SHP77 (cell line): ENCODE data around the gene CELF2.
"Not testable (repeated sequence)": the region's sequence is repeated elsewhere in the genome, so short reads cannot be mapped to it uniquely, and the experiment has no call there.

ENCODE experiments used
- DNase-seq, 2 experiments: peaks; one replicate each; lab custom pipeline; 2025; lab: John Stamatoyannopoulos, UW

The CELF2 gene

DNA sequence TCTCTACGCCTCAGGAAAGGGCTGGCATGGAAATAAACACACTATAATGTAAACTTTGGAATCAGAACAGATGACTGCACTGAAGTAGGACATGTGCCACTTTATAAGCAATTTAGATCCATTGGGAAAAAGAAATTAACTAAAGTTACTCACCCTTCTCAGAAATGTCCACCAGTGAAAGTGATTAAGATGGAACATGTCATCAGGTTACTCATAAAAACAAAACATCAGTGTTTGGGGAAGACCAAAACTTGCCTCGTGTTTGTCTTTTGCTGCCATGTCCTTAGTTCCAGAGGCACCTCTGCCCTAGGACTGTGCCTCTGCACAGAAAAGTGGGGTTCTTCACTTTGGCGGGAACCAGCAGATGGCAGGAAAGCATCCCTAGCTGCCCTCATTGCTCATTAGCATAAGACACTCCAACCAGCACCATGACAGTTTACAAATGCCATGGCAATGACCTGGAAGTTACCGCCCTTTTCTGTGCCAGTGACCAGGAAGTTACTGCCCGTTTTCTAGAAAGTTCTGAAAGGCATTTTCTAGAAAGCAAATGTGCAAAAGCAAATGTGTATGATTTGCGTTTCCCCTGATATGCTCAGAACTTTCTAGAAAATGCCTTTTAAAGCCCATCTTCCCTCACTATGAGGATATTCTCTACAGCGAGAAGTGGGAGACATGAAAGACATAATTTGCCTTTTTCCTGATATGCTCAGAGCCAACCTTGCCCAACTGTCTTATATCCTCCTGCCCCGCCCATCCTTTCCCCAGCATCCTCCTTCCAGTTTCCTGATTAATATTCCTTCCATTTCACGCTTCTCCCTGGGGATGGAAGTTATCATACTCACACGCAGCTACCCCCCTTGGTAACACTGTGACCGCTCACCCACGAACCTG, 335.6 kb downstream of the CELF2 start:
- no peak for DNase-seq

DNA sequence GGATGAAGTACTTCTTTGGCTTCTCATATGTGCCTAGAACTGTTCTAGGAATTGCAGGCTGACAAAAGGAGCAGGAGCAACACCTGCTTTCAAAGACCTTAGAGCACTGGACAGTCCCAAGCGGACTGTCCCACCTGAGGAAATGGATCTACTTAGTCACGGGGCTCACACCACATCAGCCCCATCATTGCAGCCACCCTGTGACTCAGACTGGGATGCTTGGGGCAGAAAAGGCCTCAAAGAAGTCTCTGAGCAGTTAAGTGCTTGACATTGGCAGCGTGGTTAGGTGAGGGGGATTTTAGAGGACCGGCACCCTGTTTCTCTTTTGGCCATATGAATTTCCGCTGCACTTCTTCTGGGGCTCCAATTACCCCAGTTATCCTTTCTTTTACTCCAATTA, 337.2 kb downstream of the CELF2 start:
- no peak for DNase-seq

DNA sequence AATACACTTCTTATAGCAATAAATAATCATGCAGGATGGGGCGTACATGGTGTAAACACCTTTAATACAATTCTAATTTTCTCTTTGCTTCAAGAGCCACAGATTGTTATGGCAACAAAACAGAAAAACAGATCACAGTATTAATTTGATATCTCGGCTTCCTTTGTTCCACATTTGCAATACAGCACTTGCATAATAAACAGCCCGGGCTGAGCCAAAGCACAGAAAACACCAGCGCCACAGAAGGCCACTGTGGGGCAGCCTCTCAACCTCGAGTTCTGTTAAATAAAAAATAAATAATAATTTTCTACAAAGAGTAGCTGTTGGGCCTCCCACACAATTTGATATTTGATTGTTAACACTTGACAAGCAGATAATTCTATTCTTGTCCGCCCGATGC, 337.9 kb downstream of the CELF2 start:
- DNase-seq: no peak

DNA sequence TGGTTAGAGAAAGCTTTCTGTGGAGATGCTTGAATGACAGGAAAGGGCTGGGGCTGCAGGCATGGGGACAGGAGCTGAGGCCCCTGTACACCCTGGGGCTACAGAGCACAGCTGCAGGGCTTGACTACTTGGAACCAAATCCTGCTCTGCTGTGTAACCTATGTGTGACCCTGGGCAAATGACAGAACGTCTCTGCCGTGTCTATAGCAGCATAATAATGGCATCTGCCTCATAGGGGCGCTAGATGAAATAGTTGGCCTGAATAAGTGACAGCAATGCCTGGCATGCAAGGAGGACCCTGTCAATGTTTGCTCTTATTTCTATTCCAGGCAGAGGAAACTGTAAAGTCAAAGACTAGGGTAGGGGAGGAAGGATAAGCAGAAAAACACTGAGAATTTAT, 339.8 kb downstream of the CELF2 start:
- DNase-seq: no peak

DNA sequence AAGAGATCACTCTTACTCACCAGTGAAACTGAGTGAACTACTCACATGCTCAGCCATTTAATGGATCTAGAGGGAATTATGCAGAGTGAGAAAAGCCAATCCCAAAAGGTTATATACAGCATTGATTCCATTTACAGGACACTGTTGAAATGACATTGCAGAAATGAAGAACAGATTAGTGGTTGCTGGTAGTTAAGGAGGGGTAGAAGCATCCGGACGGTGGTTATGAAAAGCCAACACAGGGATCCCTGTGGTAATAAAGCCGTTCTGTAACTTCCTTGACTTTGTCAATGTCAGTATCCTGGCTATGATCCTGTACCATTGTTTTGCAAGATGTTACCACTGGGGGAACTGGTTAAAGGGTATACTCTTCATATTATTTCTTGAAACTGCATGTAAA, 340.3 kb downstream of the CELF2 start:
- DNase-seq: no peak

DNA sequence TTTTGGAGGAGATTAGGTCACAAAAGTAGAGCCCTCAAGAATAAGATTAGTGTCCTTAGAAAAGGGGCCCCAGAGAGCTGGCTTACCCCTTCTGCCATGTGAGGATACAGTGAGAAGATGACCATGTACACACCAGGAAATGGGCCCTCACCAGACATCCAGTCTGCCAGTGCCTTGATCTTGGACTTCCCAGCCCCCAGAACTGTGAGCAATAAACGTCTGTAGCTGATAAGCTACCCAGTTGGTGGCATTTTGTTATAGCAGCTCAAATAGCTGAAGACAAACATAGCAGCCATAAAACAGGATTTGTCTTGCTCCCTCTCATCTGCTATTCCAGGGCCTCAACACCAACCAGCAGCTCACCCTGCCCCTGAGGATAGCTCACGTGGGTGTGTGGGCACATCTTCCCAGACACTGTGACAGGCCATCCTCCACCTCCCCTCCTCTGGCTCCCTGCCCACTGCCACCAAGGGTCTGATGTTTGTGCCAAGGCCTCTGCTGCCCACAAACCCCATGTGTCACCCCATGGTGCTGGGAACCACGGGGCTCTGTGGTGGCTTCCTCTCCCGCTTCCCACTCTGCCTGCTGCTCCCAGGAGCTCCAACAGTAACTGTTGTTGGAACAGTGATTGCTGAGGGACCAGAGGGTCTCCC, 341.4 kb downstream of the CELF2 start:
- no peak for DNase-seq

DNA sequence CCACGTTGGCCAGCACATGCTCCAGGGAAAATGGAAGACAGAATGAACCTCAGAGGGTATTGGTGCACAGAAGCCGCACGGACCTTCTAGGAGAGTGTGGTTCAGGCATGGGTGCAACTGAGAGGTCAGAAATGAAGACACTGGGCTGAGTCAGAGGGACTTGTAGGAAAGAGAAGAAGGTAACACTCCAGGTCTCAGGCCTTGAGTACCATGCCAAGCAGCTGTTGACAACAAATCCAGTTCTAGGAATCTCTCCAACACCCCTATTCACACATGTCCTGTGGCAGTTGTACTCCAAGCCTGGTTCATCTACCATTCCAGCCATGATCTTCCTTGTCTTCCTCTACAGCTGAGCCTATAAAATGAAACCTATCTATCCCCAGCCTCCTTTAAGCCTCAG, 342.2 kb downstream of the CELF2 start:
- no peak for DNase-seq

DNA sequence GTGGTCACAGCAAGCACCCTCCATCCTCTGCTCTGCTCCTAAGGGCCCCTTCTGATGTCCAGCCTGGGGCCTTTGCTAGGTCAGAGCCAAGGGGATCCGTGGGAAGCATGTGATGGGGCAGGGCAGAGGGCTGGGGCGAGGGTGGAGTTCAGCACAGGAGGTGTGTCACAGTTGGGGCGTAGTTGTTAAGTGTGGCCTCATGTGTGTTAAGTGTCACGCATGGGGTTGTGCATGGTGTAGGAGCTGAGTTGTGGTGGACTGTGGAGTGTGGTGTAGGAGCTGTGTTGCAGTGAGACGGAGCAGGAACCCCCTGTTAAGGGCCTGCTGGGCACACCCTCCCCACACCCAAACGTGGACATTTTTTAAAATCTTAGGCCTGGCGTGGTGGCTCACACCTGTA, 345.8 kb downstream of the CELF2 start:
- DNase-seq: no peak

DNA sequence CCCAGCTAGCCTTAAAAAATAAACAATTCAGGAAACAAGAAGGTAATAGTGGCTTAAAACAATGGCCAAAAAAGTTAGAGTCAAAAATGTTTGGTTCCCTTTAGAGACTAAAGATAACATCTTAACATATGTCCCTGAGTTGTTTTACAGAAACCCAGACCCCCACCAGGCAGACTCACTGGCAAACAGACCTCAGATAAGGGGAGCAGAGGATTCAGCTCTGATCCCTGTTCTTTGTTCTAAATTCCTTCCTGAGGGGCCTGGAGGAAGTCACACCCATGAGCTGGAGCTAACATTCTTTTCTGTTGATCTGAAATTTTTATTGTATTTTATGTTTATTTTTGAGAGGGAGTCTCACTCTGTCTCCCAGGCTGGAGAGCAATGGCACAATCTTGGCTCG, 346.6 kb downstream of the CELF2 start:
- DNase-seq: no peak

DNA sequence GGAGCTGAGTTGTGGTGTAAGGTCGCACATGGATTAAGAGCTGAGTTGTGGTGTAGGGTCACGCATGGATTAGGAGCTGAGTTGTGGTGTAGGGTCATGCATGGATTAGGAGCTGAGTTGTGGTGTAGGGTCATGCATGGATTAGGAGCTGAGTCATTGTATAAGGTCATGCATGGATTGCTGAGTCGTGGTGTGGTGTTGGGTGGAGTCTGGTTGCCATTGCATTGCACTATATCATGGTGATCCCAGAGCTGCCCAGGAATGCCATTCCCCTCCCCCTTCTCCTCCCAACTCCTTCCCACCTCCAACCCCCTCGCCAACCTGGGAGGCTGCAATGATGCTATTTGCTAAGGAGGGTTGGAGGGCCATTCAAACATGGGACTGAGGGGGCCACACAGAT, 349.2 kb downstream of the CELF2 start:
- not testable (repeated sequence) for DNase-seq

DNA sequence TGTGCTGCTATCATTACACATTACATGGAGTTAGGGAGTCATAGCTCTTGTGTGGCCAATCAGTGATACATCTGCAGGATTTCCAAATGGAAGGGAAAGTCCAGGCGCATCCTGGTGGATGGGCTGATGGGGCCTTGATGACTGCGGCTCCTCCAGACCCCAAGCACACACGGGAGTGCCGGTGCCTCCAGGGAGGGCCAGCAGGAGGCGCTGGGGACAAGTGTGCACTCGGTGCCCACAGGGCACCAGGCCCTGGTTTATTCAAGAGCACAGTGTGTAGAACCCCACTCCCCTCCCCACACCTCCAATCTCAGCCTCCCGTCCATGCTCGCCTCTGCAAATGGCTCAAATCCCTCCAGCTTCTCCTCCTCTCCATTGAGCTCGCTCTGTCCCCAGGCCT, 349.8 kb downstream of the CELF2 start:
- no peak for DNase-seq

DNA sequence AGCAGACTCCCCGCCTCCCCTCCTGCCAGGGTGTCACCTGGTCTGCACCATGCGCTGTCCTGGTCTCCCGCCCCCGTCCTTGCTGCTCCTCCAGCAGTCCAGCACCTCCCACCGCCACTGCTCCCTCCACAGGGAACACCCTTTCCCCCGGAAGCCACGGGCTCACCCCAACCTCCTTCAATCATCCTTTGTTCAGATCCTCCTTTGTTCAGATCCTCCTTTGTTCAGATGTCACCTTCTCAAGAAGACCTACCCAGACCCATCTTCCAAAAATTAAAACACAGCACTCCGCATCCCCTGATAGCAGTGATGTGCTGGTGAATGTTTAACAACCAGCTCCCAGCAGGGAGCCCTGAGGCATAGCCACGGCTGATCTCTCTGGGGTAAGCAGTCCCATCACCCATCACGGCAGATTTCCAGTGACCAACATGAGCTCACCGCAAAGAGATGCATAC, 356.1 kb downstream of the CELF2 start:
- DNase-seq: no peak

DNA sequence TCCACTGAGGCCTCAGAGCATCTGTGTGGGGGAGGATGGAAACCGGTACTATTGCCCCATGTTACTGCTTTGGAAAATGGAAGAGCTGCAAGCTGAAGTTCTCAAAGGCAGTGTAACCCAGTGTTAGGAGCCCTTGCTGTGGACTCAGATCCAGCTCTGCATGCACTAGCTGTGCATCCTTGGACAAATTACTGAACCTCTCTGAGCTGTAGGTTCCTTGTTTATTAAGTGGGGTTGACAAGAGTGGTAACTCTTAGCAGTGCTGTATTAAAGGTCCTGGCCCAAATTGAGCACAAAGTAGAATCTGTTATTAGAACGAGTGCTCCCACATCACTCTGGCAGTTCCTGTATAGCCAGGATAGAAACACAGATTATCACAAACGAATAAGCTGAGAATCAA, 359.6 kb downstream of the CELF2 start:
- no peak for DNase-seq

DNA sequence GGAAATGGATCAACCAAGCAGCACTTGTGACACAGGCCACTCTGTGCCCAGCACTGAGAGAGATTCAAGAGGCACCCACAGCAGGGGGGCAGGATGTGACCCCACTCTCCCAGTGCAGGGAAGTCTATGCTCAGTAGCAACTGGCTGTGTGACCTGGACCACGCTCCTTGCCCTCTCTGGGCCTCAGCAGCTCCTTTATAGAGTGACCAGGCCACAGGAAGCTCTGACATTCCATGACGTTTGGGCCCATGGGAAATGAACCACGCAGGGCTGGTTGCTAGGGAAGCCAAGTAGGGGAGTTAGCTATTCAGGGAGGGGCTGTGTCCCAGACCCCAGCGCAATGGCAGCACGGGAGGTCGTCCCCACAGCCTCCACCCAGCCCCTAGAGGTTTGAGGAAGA, 361.2 kb downstream of the CELF2 start:
- no peak for DNase-seq

DNA sequence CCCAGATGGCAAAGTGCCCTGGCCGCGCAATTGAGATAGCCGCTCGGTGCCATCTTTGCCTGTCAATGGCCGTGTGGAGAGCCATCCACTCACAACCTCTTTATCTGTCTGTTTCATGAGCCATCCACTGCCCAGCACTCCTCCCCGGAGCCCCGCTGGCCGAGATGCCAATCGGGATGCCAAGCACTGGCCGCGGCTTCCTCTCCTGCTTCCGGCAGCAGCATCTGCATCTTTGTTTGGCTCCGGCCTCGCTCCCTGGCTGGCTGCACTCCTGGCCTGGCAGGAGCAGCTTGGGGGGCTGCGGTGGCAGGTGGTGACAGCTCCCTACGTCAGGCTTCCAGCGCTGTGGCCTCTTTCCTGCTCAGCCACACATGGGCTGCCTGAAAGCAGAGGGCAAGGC, 362.1 kb downstream of the CELF2 start:
- no peak for DNase-seq

DNA sequence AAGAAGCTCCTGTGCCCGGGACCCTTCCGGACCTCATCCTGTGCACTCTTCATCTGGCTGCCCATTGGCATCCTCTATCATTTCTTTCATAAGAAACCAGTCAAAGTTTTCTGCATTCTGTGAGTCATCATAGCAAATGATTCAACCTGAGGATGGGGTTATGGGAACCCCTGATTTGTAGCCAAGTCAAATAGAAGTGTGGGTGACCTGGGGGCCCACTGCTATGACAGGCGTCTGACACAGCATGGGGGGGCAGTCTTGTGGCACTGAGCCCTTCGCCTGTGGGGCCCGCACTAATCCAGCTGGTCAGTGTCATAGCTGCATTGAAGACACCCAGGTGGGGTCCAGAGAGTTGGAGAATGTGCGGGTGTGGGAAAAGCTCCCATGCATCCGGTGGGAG, 363.4 kb downstream of the CELF2 start:
- DNase-seq: no peak

DNA sequence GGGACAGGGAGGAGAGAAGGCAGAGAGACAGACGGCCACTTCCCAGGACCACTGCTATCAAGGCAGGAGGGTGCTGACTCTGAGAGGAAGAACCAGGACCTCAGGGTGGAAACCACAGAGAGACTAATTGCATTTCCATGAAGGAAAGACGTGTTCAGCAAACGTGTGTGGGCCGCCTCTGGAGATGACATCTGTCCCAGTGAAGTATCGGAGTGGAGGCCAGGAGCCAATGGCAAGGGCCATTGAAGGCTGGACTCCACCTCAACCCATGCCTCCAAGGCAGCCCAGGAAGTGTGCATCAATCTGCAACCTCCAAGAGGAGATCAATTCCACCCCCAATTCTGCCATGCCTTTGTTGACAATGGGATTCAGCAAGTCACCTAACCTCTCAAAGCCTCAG, 363.8 kb downstream of the CELF2 start:
- no peak for DNase-seq

DNA sequence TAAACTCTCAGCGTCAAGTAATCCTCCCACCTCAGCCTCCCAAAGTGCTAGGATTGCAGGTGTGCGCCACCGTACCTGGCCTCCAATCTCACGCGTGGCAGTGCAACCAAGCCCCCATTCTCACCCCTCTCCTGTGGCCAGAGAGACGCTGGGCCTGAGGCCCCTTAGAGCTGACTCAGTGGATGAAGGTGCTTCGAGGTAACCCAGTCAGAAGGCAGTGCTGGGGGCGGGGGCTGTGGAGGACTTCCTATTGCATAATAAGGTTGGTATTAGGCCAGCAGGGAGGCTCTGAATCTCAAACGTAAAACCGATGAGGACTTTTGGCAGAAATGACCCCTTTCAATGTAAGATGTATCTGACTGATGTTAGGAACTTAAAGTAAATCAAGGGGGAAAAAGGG, 364.5 kb downstream of the CELF2 start:
- DNase-seq: no peak

DNA sequence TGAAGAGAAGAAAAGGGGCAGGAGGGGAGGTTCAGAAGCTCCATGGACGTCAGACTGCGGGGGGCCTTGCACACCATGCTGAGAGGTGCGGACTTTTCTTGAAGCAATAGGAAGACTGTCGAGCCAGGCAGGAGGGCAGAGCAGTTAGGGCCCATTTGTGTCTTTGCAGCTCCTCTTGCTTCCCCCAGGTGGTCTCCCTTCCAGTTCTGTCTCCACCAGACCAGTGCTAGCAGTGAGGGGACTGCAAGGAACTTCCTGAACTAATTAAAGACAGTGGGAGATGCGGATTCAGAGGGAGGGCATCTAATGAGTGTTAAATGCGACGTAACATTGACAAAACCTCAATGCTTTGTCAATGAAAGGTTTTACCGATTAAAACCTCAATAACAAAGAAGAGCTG, 368.4 kb downstream of the CELF2 start:
- no peak for DNase-seq
